Neural cell (in vitro differentiated cells): ENCODE data around the gene IFNK. TPM values are rescaled to one million over a fixed set of nuclear protein-coding genes. Genes with fewer than 3 reads are reported as not detected.

ENCODE experiments used
- H2AFZ ChIP-seq: fragments of 200-600, 300-800 bp; sonication (generic), shearing (Covaris generic); 2 replicates; pipeline ENCODE4 v1.6.0; 2014; ENCODE audit warnings: low read depth, mild to moderate bottlenecking, antibody characterized with exemption, low read length, moderate library complexity
- H3F3A ChIP-seq: fragments of 200-600 bp; shearing (Covaris generic); 2 replicates; pipeline ENCODE4 v1.6.1; 2016; ENCODE audit warnings: mild to moderate bottlenecking, moderate library complexity, mixed read lengths, antibody characterized with exemption, low read length; ENCODE audit not compliant: insufficient read depth, poor library complexity, severe bottlenecking
- H3K27ac ChIP-seq: fragments of 200-600, 300-800 bp; sonication (generic), shearing (Covaris generic); 2 replicates; pipeline ENCODE4 v1.5.1; 2014; ENCODE audit warnings: mild to moderate bottlenecking, low read length, moderate library complexity
- H3K27me3 ChIP-seq: fragments of 300-800, 200-600 bp; sonication (generic), shearing (Covaris generic); 2 replicates; pipeline ENCODE4 v1.6.0; 2014; ENCODE audit warnings: mild to moderate bottlenecking, low read depth, low read length, moderate library complexity; ENCODE audit not compliant: insufficient read depth
- H3K36me3 ChIP-seq: fragments of 300-800, 200-600 bp; sonication (generic), shearing (Covaris generic); 2 replicates; pipeline ENCODE4 v1.5.1; 2014; ENCODE audit warnings: mild to moderate bottlenecking, antibody characterized with exemption, low read length, moderate library complexity; ENCODE audit not compliant: insufficient read depth
- H3K4me2 ChIP-seq: fragments of 300-800, 200-600 bp; sonication (generic), shearing (Covaris generic); 2 replicates; pipeline ENCODE4 v1.6.0; 2014; ENCODE audit warnings: mild to moderate bottlenecking, low read length
- H3K4me3 ChIP-seq: fragments of 300-800, 200-600 bp; sonication (generic), shearing (Covaris generic); 2 replicates; pipeline ENCODE4 v1.5.1; 2014; ENCODE audit warnings: mild to moderate bottlenecking, low read length, moderate library complexity
- H3K79me2 ChIP-seq: fragments of 200-600 bp; shearing (Covaris generic); replicated peaks from 2 replicates; pipeline ENCODE4 v1.6.0; 2014; ENCODE audit warnings: mild to moderate bottlenecking, low read length, moderate library complexity; ENCODE audit not compliant: insufficient read depth
- H3K9ac ChIP-seq: fragments of 300-800, 200-600 bp; sonication (generic), shearing (Covaris generic); 2 replicates; pipeline ENCODE4 v1.6.1; 2016; ENCODE audit warnings: mild to moderate bottlenecking, low read length, mixed read lengths
- H3K9me2 ChIP-seq: fragments of 200-600 bp; shearing (Covaris generic); 2 replicates; pipeline ENCODE4 v1.6.1; 2016; ENCODE audit warnings: mild to moderate bottlenecking, low read length, mixed read lengths; ENCODE audit not compliant: insufficient read depth
- H3K9me3 ChIP-seq: fragments of 200-600, 300-800 bp; sonication (generic), shearing (Covaris generic); 2 replicates; pipeline ENCODE4 v1.6.1; 2016; ENCODE audit warnings: mild to moderate bottlenecking, mixed run types, low read length, moderate library complexity, mixed read lengths
- H4K20me1 ChIP-seq: fragments of 200-600 bp; shearing (Covaris generic); 2 replicates; pipeline ENCODE4 v1.6.1; 2016; ENCODE audit warnings: mild to moderate bottlenecking, mixed run types; ENCODE audit not compliant: insufficient read depth
- EP300 ChIP-seq: fragments of 450-650 bp; conservative IDR thresholded peaks from 2 replicates; pipeline ENCODE4 v1.6.1; 2014; ENCODE audit warnings: antibody characterized with exemption, mild to moderate bottlenecking, moderate library complexity; ENCODE audit not compliant: poor library complexity, severe bottlenecking
- EZH2 ChIP-seq: fragments of 200-600, 300-800 bp; shearing (Covaris generic), sonication (generic); IDR thresholded peaks from 2 replicates; pipeline ENCODE4 v1.6.1; 2014; ENCODE audit warnings: antibody characterized with exemption, low read length, borderline replicate concordance, mild to moderate bottlenecking; ENCODE audit not compliant: insufficient read depth, poor library complexity, severe bottlenecking
- MXI1 ChIP-seq: fragments of 450-650 bp; conservative IDR thresholded peaks from 2 replicates; pipeline ENCODE4 v1.6.1; 2014; ENCODE audit warnings: antibody characterized with exemption, mild to moderate bottlenecking; ENCODE audit not compliant: poor library complexity, severe bottlenecking
- POLR2AphosphoS5 ChIP-seq: IDR thresholded peaks from 2 replicates; pipeline ENCODE4 v1.6.1; 2012
- RAD21 ChIP-seq: fragments of 450-650 bp; conservative IDR thresholded peaks from 2 replicates; pipeline ENCODE4 v1.6.1; 2014; ENCODE audit warnings: antibody characterized with exemption, mild to moderate bottlenecking, moderate library complexity
- SMC3 ChIP-seq: fragments of 450-650 bp; conservative IDR thresholded peaks from 2 replicates; pipeline ENCODE4 v1.6.1; 2014; ENCODE audit warnings: antibody characterized with exemption, mild to moderate bottlenecking, moderate library complexity; ENCODE audit not compliant: poor library complexity
- TAF1 ChIP-seq: IDR thresholded peaks from 2 replicates; pipeline ENCODE4 v1.6.1; 2012; ENCODE audit warnings: low read depth
- polyA plus RNA-seq: library from polyadenylated mRNA; depleted of rRNA; stranded (reverse); fragments of >200 nt; gene quantifications from 2 replicates; pipeline ENCODE4 v1.2.3, GENCODE V29; 2014
- TF ChIP-seq, protein P1 (sequence below): IDR thresholded peaks from 2 replicates; pipeline ENCODE4 v1.6.1; 2012; ENCODE audit warnings: borderline replicate concordance
- TF ChIP-seq, protein P2 (sequence below): fragments of 450-650 bp; IDR thresholded peaks from 2 replicates; pipeline ENCODE4 v1.5.1; 2014; ENCODE audit warnings: antibody characterized with exemption, mild to moderate bottlenecking, moderate library complexity; ENCODE audit not compliant: poor library complexity, severe bottlenecking

Gene IFNK
- polyA plus RNA-seq, 1 donor from 2014 or later, result not detected

DNA sequence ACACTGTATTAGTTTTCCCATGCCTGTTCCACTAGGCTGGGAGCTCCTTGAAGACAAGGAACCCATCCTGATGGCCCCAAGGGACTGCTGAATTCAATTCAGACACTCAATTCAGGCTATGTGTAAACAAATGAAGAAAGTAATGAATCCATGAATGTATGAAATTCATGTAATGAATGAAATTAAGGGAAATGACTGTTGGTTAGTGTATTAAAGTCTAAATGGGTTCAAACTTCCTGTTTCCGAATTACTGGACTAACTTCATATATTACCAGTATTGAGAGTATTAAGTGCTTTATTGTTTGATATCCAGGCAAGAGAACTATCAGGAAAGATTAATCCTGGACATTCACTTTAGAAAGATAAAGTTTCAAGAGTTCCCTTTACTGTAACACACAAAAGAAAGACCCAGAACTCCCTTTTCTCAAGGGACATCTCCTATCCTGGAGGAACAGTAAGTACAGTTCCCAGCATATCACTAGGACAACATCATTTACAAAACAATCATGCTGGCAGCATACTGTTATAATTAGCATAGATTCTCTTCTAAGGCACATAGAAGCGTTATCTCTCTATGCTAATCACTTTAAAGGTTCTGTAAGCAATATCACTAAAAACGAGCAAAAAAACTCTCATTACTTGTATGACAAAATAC lies 28.5 kb upstream of the IFNK start:
- Histone ChIP-seq H2AFZ (no peak overlapping the region), H3K27me3 (no peaks in the 10 kb centered on the region), H4K20me1 (no peaks in the 10 kb centered on the region), H3K27ac (no peak overlapping the region), H3K4me2 (no peak overlapping the region), H3F3A (peaks cover 5% of the 10 kb centered on the region), H3K4me3 (no peak overlapping the region), H3K79me2 (peaks cover 26% of the 10 kb centered on the region), H3K9me3 (no peaks in the 10 kb centered on the region), H3K9me2 (no peaks in the 10 kb centered on the region), H3K36me3 (no peaks in the 10 kb centered on the region), H3K9ac (no peak overlapping the region)
- TF ChIP-seq EP300, result no peak
- TF ChIP-seq POLR2AphosphoS5, result no peak
- no peak for TF ChIP-seq MXI1
- TF ChIP-seq TAF1, result no peak
- TF ChIP-seq SMC3, result no peak
- TF ChIP-seq, protein P1, sequence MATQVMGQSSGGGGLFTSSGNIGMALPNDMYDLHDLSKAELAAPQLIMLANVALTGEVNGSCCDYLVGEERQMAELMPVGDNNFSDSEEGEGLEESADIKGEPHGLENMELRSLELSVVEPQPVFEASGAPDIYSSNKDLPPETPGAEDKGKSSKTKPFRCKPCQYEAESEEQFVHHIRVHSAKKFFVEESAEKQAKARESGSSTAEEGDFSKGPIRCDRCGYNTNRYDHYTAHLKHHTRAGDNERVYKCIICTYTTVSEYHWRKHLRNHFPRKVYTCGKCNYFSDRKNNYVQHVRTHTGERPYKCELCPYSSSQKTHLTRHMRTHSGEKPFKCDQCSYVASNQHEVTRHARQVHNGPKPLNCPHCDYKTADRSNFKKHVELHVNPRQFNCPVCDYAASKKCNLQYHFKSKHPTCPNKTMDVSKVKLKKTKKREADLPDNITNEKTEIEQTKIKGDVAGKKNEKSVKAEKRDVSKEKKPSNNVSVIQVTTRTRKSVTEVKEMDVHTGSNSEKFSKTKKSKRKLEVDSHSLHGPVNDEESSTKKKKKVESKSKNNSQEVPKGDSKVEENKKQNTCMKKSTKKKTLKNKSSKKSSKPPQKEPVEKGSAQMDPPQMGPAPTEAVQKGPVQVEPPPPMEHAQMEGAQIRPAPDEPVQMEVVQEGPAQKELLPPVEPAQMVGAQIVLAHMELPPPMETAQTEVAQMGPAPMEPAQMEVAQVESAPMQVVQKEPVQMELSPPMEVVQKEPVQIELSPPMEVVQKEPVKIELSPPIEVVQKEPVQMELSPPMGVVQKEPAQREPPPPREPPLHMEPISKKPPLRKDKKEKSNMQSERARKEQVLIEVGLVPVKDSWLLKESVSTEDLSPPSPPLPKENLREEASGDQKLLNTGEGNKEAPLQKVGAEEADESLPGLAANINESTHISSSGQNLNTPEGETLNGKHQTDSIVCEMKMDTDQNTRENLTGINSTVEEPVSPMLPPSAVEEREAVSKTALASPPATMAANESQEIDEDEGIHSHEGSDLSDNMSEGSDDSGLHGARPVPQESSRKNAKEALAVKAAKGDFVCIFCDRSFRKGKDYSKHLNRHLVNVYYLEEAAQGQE, result no peak
- no peak for TF ChIP-seq RAD21
- no peak for TF ChIP-seq EZH2
- TF ChIP-seq, protein P2, sequence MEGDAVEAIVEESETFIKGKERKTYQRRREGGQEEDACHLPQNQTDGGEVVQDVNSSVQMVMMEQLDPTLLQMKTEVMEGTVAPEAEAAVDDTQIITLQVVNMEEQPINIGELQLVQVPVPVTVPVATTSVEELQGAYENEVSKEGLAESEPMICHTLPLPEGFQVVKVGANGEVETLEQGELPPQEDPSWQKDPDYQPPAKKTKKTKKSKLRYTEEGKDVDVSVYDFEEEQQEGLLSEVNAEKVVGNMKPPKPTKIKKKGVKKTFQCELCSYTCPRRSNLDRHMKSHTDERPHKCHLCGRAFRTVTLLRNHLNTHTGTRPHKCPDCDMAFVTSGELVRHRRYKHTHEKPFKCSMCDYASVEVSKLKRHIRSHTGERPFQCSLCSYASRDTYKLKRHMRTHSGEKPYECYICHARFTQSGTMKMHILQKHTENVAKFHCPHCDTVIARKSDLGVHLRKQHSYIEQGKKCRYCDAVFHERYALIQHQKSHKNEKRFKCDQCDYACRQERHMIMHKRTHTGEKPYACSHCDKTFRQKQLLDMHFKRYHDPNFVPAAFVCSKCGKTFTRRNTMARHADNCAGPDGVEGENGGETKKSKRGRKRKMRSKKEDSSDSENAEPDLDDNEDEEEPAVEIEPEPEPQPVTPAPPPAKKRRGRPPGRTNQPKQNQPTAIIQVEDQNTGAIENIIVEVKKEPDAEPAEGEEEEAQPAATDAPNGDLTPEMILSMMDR, result no peak

DNA sequence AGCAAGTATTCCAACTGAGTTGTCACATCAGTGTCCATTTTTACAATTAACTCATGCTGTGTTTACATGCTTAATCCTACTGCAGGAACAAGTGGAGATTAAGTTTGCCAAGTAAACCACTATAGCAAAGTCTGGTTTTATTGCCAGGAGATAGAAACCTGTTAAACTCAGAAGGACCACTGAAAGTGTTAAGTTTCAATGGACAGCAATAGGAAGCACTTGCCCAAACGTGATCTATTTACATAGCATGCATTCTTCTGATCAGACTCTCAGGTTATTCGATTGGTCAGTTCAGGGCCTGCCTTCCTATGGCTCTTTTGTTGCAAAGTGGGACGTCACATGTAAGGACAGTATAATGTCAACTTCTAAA lies 28.0 kb upstream of the IFNK start:
- no peak overlapping the region for H3K9ac ChIP-seq
- H3K4me3 ChIP-seq, result no peak overlapping the region
- H2AFZ ChIP-seq, result no peak overlapping the region
- H3K27ac ChIP-seq, result no peak overlapping the region
- TF ChIP-seq, protein P1, result no peak
- TF ChIP-seq MXI1 (no peak), TAF1 (no peak), POLR2AphosphoS5 (no peak), RAD21 (no peak), EP300 (no peak), SMC3 (no peak), EZH2 (no peak)
- TF ChIP-seq, protein P2, result no peak
- H3K9me2 ChIP-seq, result no peaks in the 10 kb centered on the region
- no peaks in the 10 kb centered on the region for H3K27me3 ChIP-seq
- H3K79me2 ChIP-seq, result peaks cover 25% of the 10 kb centered on the region
- H3F3A ChIP-seq, result peaks cover 5% of the 10 kb centered on the region
- H3K9me3 ChIP-seq, result no peaks in the 10 kb centered on the region
- H3K4me2 ChIP-seq, result no peak overlapping the region
- H3K36me3 ChIP-seq, result no peaks in the 10 kb centered on the region
- H4K20me1 ChIP-seq, result no peaks in the 10 kb centered on the region
